Measurements from ENCODE around the gene ANKRD42.

ANKRD42 gene

GRCh38 chr11:83252266-83252665 lies 58.8 kb downstream of the ANKRD42 start:
- H3K4me1 Mint-ChIP-seq = peaks cover 5% of the 10 kb centered on the region
- H3K9me3 Mint-ChIP-seq = no peaks in the 10 kb centered on the region
- H3K36me3 Mint-ChIP-seq (ENCODE audit: low read depth) = no peaks in the 10 kb centered on the region
- peaks cover 4% of the 10 kb centered on the region for H3K27me3 Mint-ChIP-seq (ENCODE audit: low read depth, poor library complexity)
- H3K27ac Mint-ChIP-seq = no peak overlapping the region
- no peak for DNase-seq
- H3K4me3 Mint-ChIP-seq = no peak overlapping the region
- TF ChIP-seq CTCF (IDR thresholded peaks at IDR 0.05) = no peak

- DNase-seq = no peak
- Mint-ChIP-seq H3K4me1 (peaks cover 5% of the 10 kb centered on the region), H3K27me3 (ENCODE audit: low read depth, poor library complexity) (peaks cover 4% of the 10 kb centered on the region), H3K36me3 (ENCODE audit: low read depth) (peaks cover 4% of the 10 kb centered on the region), H3K4me3 (no peak overlapping the region), H3K27ac (no peak overlapping the region), H3K9me3 (no peaks in the 10 kb centered on the region)
- TF ChIP-seq CTCF (IDR thresholded peaks at IDR 0.05) = no peak
Observed at GRCh38 chr11:83252941-83253340, 59.4 kb downstream of the ANKRD42 start.

GRCh38 chr11:83255366-83255765 lies 61.9 kb downstream of the ANKRD42 start:
- Mint-ChIP-seq H3K9me3 (no peaks in the 10 kb centered on the region), H3K27ac (peak overlapping the region; percentile 29), H3K4me1 (peaks cover 5% of the 10 kb centered on the region), H3K36me3 (ENCODE audit: low read depth) (peaks cover 12% of the 10 kb centered on the region), H3K27me3 (ENCODE audit: low read depth, poor library complexity) (no peaks in the 10 kb centered on the region), H3K4me3 (no peak overlapping the region)
- no peak for DNase-seq
- no peak for TF ChIP-seq CTCF (IDR thresholded peaks at IDR 0.05)

GRCh38 chr11:83256602-83257340 lies 63.3 kb downstream of the ANKRD42 start:
- Mint-ChIP-seq H3K4me1 (peaks cover 5% of the 10 kb centered on the region), H3K36me3 (ENCODE audit: low read depth) (peaks cover 17% of the 10 kb centered on the region), H3K27me3 (ENCODE audit: low read depth, poor library complexity) (no peaks in the 10 kb centered on the region), H3K27ac (peak overlapping the region; percentile 55), H3K4me3 (no peak overlapping the region), H3K9me3 (no peaks in the 10 kb centered on the region)
- no peak for TF ChIP-seq CTCF (IDR thresholded peaks at IDR 0.05)
- no peak for DNase-seq

GRCh38 chr11:83257761-83258168 lies 64.3 kb downstream of the ANKRD42 start:
- Mint-ChIP-seq H3K9me3 (no peaks in the 10 kb centered on the region), H3K27ac (peak overlapping the region; percentile 51), H3K4me3 (no peak overlapping the region), H3K27me3 (ENCODE audit: low read depth, poor library complexity) (no peaks in the 10 kb centered on the region), H3K36me3 (ENCODE audit: low read depth) (peaks cover 19% of the 10 kb centered on the region), H3K4me1 (peaks cover 5% of the 10 kb centered on the region)
- no peak for DNase-seq
- no peak for TF ChIP-seq CTCF (IDR thresholded peaks at IDR 0.05)

- TF ChIP-seq CTCF (IDR thresholded peaks at IDR 0.05) = no peak
- peaks cover 5% of the 10 kb centered on the region for H3K4me1 Mint-ChIP-seq
- H3K27ac Mint-ChIP-seq = peak overlapping the region; percentile 30
- no peaks in the 10 kb centered on the region for H3K9me3 Mint-ChIP-seq
- H3K4me3 Mint-ChIP-seq = no peak overlapping the region
- H3K36me3 Mint-ChIP-seq (ENCODE audit: low read depth) = peaks cover 35% of the 10 kb centered on the region
- no peaks in the 10 kb centered on the region for H3K27me3 Mint-ChIP-seq (ENCODE audit: low read depth, poor library complexity)
- no peak for DNase-seq
Observed at GRCh38 chr11:83259559-83259958, 66.0 kb downstream of the ANKRD42 start.
